Esophagus squamous epithelium (tissue), 5 donors: ENCODE data around the gene RUNX3. TPM values are rescaled to one million over a fixed set of nuclear protein-coding genes. Genes with fewer than 3 reads are reported as not detected.

ENCODE experiments used
- DNase-seq: peaks from one replicate; lab custom pipeline; 2025; lab: John Stamatoyannopoulos, UW
- H3K27ac ChIP-seq, 4 donors: fragments of 200-600 bp; sonication (generic); one replicate each; pipeline ENCODE4 v1.5.1; 2016 to 2019; ENCODE audit warnings: mild to moderate bottlenecking in 1 of 4
- H3K27me3 ChIP-seq, 4 donors: fragments of 200-600 bp; sonication (generic); 1 replicate in 3 of 4; 2 replicates in 1 of 4; pipeline versions ENCODE4 v1.5.1 to v1.6.0; 2017 to 2021; ENCODE audit warnings: antibody characterized with exemption in 1 of 4
- H3K36me3 ChIP-seq, 3 donors: fragments of 200-600 bp; sonication (generic); one replicate each; pipeline ENCODE4 v1.5.1; 2016 to 2019
- H3K4me1 ChIP-seq, 3 donors: fragments of 200-600 bp; sonication (generic); one replicate each; pipeline ENCODE4 v1.5.1; 2017 to 2019
- H3K4me3 ChIP-seq, 4 donors: fragments of 200-600 bp; sonication (generic); 1 replicate in 3 of 4; 2 replicates in 1 of 4; pipeline ENCODE4 v1.5.1; 2016 to 2019; ENCODE audit warnings: mild to moderate bottlenecking in 2 of 4, moderate library complexity in 1 of 4
- H3K9me3 ChIP-seq, 3 donors: fragments of 200-600 bp; sonication (generic); one replicate each; pipeline ENCODE4 v1.5.1; 2016 to 2019
- POLR2A ChIP-seq, 4 donors: fragments of 450-650 bp; IDR thresholded peaks; one replicate each; pipeline ENCODE4 v1.6.1; 2017; ENCODE audit warnings: antibody characterized with exemption in 4 of 4, mild to moderate bottlenecking in 4 of 4, moderate library complexity in 3 of 4
- WGBS, 2 donors: methylation state at CpG; one replicate each; pipeline ENCODE4 v1.1.5; 2018; 5-methylcytosine and 5-hydroxymethylcytosine counted together
- intact Hi-C: fragments of 100-400 bp; cut with DNase I; formaldehyde crosslinking; loops from one replicate; pipeline ENCODE4 v1.15.0; 2022
- total RNA-seq, 4 donors: library from RNA; depleted of rRNA; stranded (reverse); fragments of >200 nt; gene quantifications; one replicate each; pipeline ENCODE4 v1.1.0, GENCODE V29; 2016
- TF ChIP-seq, protein P1 (sequence below), 6 experiments: fragments of 450-650 bp in 4 of 6; fragments of 200-600 bp in 2 of 6; sonication (generic) in 2 of 6; IDR thresholded peaks; one replicate each; pipeline ENCODE4 v1.5.1; 2016 to 2019; ENCODE audit warnings: antibody characterized with exemption in 6 of 6, mild to moderate bottlenecking in 4 of 6, moderate library complexity in 4 of 6
- donor health status: DM: yes; HTN: yes; CAD: no.

RUNX3 gene
- total RNA-seq, 4 donors from 2014 or later, result 1.9 to 5.7 (median 3.1) TPM

DNA sequence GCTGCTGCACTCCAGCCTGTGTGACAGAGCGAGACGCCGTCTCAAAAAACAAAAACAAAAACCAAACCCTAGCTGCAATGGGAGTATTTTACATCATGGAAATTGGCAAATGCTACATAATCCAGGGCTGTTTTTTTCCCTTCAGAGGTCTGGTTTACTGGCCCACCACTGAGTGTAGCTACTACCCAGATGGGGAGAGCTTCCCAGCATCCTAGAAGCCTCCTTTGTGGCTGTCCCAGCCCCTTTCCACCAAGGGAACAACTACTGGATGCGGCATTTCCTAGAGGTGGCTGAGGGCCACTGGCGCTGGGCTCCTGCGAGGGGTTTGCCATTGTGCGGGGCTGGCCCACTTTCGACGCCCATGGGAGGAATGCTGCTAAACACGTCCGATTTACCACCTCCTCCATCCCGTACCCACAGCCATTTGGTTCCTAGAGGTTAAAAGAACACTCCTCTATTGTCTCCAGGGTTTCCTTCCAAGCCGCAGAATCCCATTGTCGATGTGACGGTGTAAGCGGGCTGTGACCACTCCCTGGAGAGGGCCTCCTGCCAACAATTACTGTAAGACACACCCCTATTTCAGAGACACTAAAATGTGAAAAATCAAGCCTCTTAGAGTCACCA lies 55.4 kb downstream of the RUNX3 start:
- no peak for DNase-seq
- intact Hi-C loops, result no loop called here
- TF ChIP-seq, protein P1, sequence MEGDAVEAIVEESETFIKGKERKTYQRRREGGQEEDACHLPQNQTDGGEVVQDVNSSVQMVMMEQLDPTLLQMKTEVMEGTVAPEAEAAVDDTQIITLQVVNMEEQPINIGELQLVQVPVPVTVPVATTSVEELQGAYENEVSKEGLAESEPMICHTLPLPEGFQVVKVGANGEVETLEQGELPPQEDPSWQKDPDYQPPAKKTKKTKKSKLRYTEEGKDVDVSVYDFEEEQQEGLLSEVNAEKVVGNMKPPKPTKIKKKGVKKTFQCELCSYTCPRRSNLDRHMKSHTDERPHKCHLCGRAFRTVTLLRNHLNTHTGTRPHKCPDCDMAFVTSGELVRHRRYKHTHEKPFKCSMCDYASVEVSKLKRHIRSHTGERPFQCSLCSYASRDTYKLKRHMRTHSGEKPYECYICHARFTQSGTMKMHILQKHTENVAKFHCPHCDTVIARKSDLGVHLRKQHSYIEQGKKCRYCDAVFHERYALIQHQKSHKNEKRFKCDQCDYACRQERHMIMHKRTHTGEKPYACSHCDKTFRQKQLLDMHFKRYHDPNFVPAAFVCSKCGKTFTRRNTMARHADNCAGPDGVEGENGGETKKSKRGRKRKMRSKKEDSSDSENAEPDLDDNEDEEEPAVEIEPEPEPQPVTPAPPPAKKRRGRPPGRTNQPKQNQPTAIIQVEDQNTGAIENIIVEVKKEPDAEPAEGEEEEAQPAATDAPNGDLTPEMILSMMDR (IDR thresholded peaks at IDR 0.05), result no peak
- no peak for TF ChIP-seq POLR2A (IDR thresholded peaks at IDR 0.05)
- Histone ChIP-seq H3K27ac (no peak overlapping the region), H3K36me3 (no peaks in the 10 kb centered on the region), H3K4me1 (no peaks in the 10 kb centered on the region), H3K4me3 (no peak overlapping the region), H3K9me3 (no peaks in the 10 kb centered on the region), H3K27me3 (peaks cover 0 to 72% (median 0%) of the 10 kb centered on the region in 4 donors)
- 48 to 65% methylated on average over 7 to 16 of the region's 16 CpGs for WGBS, 2 donors

DNA sequence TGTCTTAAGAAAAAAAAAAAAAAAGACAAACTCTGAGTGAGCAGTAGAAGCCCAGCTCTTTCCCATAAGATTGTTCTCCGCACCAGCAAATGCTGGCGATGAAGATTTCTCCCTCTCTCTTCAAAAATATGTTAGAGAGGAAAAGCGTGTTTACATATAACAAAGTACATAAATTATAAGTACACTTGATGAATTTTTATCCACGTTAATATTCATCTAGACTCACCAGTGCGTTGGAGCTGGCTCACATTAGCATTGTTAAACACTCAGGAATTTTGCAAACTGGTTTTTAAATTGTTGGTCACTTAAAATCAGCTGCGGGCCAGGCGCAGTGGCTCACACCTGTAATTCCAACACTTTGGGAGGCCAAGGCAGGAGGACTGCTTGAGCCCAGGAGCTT lies 56.0 kb downstream of the RUNX3 start:
- no peaks in the 10 kb centered on the region for H3K4me1 ChIP-seq
- H3K36me3 ChIP-seq, result no peaks in the 10 kb centered on the region
- no peaks in the 10 kb centered on the region for H3K9me3 ChIP-seq
- intact Hi-C loops, result no loop called here
- no peak overlapping the region for H3K4me3 ChIP-seq
- 81 to 88% methylated on average over 7 of the region's 7 CpGs for WGBS, 2 donors
- TF ChIP-seq, protein P1 (IDR thresholded peaks at IDR 0.05), result no peak
- no peak for TF ChIP-seq POLR2A (IDR thresholded peaks at IDR 0.05)
- DNase-seq, result no peak
- peaks cover 0 to 65% (median 0%) of the 10 kb centered on the region in 4 donors for H3K27me3 ChIP-seq
- no peak overlapping the region for H3K27ac ChIP-seq

DNA sequence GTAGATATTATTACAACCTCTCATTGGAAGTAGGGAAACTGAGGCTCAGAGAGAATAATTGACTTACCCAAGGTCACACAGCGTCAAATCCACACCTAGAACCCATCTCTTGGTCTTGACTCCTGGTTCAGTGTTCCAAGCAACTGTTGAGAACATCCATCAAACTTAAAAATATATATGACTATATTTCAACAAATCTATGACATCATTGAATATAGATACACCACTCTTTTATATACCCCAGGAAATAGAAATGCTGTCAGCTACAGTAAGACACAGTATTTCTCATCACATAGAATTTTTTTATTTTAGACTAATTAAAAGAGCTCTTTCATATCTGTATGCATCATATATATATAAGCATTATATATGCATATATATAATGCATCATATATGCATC lies 56.9 kb downstream of the RUNX3 start:
- no peak for DNase-seq
- 54 to 79% methylated on average over 1 of the region's 1 CpG for WGBS, 2 donors
- intact Hi-C loops, result no loop called here
- H3K27me3 ChIP-seq, result peaks cover 0 to 62% (median 0%) of the 10 kb centered on the region in 4 donors
- H3K4me1 ChIP-seq, result no peaks in the 10 kb centered on the region
- TF ChIP-seq, protein P1 (IDR thresholded peaks at IDR 0.05), result no peak
- TF ChIP-seq POLR2A (IDR thresholded peaks at IDR 0.05), result no peak
- H3K36me3 ChIP-seq, result no peaks in the 10 kb centered on the region
- H3K4me3 ChIP-seq, result no peak overlapping the region
- no peak overlapping the region for H3K27ac ChIP-seq
- H3K9me3 ChIP-seq, result no peaks in the 10 kb centered on the region

DNA sequence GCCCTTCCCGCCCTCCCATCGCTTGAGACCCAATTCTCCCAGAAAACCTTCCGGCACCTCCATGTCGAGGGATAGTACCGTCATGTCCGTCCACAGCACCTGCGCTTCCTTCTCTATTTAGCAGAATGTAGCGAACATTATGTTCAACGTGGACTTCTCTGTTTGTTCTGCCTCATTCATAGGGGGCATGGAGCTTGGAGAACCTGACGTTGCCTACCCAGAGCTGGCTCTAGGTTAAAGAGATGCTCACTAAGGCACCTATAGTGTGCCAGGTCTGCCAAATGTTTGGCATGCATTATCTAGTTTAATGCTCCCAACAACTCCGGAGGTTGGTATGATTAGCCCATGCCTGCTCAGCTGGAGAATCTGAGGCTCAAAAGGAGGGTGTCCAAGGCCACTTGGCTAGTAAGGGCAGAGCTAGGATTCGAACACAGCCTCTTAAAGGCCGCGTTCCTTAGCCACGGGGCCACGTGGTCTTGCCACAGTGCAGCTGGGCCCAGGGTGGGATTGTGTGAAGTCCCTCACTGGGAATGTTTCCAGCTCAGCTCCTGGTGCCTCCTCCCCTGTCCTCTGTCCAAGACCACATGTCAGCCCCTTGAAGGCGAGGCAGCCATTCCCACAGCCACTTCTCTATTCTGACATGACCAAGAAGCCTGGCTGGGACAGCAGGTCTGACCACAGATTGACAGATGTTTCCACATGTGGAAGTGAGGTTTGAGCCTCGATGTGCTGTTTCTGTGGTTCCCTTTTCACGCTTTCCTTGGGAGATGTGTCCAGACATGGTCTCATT lies 57.8 kb downstream of the RUNX3 start:
- Histone ChIP-seq H3K9me3 (no peaks in the 10 kb centered on the region), H3K27ac (no peak overlapping the region), H3K4me1 (no peaks in the 10 kb centered on the region), H3K4me3 (no peak overlapping the region), H3K36me3 (no peaks in the 10 kb centered on the region), H3K27me3 (peaks cover 0 to 62% (median 0%) of the 10 kb centered on the region in 4 donors)
- WGBS, 2 donors, result 73 to 79% methylated on average over 9 to 15 of the region's 19 CpGs
- TF ChIP-seq, protein P1 (IDR thresholded peaks at IDR 0.05), result no peak
- TF ChIP-seq POLR2A (IDR thresholded peaks at IDR 0.05), result no peak
- intact Hi-C loops, result no loop called here
- DNase-seq, result no peak

DNA sequence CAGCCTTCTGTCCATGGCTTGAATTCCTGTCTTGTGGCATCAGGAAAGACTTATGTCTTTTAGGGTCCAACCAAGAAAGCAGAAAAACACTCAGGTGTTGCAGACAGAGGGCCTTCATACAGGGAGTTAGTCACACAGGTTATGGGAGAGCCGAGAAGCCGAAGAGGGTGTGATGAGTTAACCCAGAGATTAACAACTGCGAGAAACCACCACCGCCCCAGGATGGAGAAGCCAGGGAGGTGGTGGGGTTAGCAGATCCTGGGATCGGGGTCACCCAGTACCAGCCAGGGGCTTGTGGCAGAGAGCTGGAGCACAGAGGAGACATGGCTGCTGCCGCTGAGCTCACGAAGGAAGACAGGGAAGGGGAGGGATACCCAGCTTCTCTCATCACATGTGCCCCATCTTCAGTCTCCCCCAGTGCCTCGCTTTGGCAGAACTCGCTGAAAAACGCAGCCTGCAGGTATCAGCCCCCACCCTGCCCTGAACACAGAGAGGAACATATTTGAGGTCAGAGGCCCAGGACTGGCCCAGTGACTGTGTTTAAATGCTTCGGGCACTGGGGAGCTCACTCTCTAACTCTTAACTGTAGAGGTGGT lies 58.7 kb downstream of the RUNX3 start:
- Histone ChIP-seq H3K36me3 (no peaks in the 10 kb centered on the region), H3K27ac (no peak overlapping the region), H3K4me1 (peaks cover 0 to 8% (median 0%) of the 10 kb centered on the region in 3 donors), H3K9me3 (no peaks in the 10 kb centered on the region), H3K27me3 (peaks cover 0 to 62% (median 0%) of the 10 kb centered on the region in 4 donors), H3K4me3 (no peak overlapping the region)
- WGBS, 2 donors, result 79 to 88% methylated on average over 11 of the region's 11 CpGs
- intact Hi-C loops, result no loop called here
- no peak for DNase-seq
- TF ChIP-seq POLR2A (IDR thresholded peaks at IDR 0.05), result no peak
- TF ChIP-seq, protein P1 (IDR thresholded peaks at IDR 0.05), result no peak
